ENCODE data around the gene UBAP1. TPM values are rescaled to one million over a fixed set of nuclear protein-coding genes. Genes with fewer than 3 reads are reported as not detected.
"Not testable (repeated sequence)": the region's sequence is repeated elsewhere in the genome, so short reads cannot be mapped to it uniquely, and the experiment has no call there.

The UBAP1 gene
- total RNA-seq, 2 donors from 2014 or later, result 41.2 to 44.8 TPM

DNA sequence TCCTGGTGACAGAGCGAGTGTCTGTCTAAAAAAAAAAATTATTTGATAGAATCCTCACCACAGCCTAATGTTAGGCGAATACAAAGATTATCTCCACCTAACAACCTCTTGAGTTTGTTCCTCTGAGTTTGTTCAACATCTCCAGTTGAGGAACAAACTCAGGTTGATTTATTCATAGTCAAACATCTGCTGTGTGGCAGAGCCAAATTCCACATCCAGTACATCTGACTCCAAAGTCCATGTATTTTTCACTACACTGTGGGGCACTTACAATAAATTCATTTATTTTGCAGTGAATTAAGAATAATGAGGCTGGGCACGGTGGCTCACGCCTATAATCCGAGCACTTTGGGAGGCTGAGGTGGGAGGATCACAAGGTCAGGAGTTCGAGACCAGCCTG lies 97.0 kb downstream of the UBAP1 start:
- Mint-ChIP-seq H3K27me3 (no peaks in the 10 kb centered on the region), H3K36me3 (no peaks in the 10 kb centered on the region), H3K27ac (no peak overlapping the region), H3K4me3 (no peak overlapping the region), H3K4me1 (ENCODE audit: low read depth in 2 of 2) (peaks cover 0 to 5% of the 10 kb centered on the region in 2 donors), H3K9me3 (no peaks in the 10 kb centered on the region)
- ATAC-seq, result no peak
- DNase-seq (ENCODE audit: low spot score), result no peak

DNA sequence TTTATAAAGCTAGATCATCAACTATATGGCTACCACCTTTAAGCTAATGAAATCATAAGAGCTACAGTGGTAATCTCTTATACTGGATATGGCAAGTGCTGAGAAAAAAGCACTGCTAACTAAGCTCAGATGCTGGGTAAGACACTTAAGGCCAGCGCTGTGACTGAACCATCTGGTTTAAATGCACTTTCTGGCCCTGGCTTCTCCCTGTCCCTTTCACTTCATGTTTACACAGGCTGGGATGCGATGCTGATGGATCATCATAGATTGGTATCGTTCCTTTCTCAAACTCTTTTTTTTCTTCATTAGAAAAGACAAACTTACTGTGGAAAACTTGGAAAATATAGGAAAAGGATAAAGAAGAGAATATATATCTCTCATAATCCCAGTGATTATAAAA lies 97.9 kb downstream of the UBAP1 start:
- ATAC-seq (no peak), DNase-seq (ENCODE audit: low spot score) (no peak)
- Mint-ChIP-seq H3K27me3 (no peaks in the 10 kb centered on the region), H3K27ac (no peak overlapping the region), H3K9me3 (no peaks in the 10 kb centered on the region), H3K36me3 (no peaks in the 10 kb centered on the region), H3K4me1 (ENCODE audit: low read depth in 2 of 2) (peaks cover 0 to 5% of the 10 kb centered on the region in 2 donors), H3K4me3 (no peak overlapping the region)

DNA sequence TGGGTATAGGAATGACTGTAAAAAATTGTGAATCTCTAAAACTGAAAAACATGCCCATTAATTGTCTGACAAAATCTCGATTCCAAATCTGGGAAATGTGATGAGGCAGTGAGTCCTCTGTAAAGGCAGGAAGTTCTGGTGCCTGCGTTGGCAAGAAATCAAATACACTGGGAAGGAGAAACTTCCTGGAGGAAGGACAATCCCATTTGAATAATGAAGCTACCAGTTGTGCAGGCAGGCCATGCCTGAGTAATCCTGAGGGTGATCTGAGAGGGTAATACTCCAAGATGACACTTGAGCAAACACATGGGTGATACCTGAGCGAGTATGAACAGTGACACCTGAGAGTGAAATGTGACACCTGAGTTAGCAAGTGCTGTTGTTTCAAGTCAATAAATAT lies 100.6 kb downstream of the UBAP1 start:
- H3K4me1 Mint-ChIP-seq (ENCODE audit: low read depth in 2 of 2), result peaks cover 0 to 5% of the 10 kb centered on the region in 2 donors
- H3K27me3 Mint-ChIP-seq, result no peaks in the 10 kb centered on the region
- DNase-seq (ENCODE audit: low spot score) (no peak), ATAC-seq (no peak)
- no peaks in the 10 kb centered on the region for H3K36me3 Mint-ChIP-seq
- no peak overlapping the region for H3K27ac Mint-ChIP-seq
- H3K4me3 Mint-ChIP-seq, result no peak overlapping the region
- no peaks in the 10 kb centered on the region for H3K9me3 Mint-ChIP-seq

DNA sequence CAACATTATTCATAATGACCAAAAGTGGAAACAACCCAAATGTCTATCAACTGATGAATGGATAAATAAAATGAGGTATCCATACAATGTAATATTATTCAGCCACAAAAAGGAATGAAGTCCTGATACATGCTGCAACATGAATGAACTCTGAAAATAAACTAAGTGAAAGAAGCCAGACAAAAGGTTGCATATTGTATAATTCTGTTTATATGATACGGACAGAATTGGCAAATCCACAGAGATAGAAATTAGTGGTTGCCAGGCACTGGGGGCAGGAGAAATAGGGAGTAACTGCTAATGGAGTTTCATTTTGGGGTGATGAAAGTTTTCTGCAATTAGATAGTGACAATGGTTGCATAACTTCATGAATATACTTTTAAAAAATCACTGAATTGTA lies 103.3 kb downstream of the UBAP1 start:
- H3K9me3 Mint-ChIP-seq, result no peaks in the 10 kb centered on the region
- ATAC-seq (no peak), DNase-seq (ENCODE audit: low spot score) (no peak)
- H3K27me3 Mint-ChIP-seq, result no peaks in the 10 kb centered on the region
- no peaks in the 10 kb centered on the region for H3K36me3 Mint-ChIP-seq
- no peak overlapping the region for H3K27ac Mint-ChIP-seq
- H3K4me3 Mint-ChIP-seq, result no peak overlapping the region
- peaks cover 0 to 5% of the 10 kb centered on the region in 2 donors for H3K4me1 Mint-ChIP-seq (ENCODE audit: low read depth in 2 of 2)

DNA sequence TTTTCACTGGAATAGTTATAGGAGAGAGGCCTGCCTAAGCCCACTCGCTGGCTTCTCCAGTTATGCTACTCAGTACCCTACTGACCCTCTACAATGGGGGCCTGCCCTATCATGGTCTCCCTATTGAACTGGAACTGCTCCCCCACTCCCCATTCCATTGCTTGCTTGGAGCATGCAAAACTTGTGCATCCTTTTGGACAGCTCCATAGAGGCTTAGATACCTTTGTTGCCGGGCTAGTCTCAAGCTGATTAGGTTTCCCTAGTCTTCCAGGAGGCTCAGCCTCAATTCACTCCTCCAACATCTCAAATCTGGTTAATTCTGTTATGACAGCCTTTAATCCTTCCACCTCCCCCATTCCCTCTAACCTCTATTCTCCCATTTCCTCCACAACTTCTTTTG lies 110.3 kb downstream of the UBAP1 start:
- Mint-ChIP-seq H3K27ac (no peak overlapping the region), H3K4me1 (ENCODE audit: low read depth in 2 of 2) (no peaks in the 10 kb centered on the region), H3K27me3 (no peaks in the 10 kb centered on the region), H3K9me3 (no peaks in the 10 kb centered on the region), H3K4me3 (no peak overlapping the region), H3K36me3 (no peaks in the 10 kb centered on the region)
- ATAC-seq, result no peak
- no peak for DNase-seq (ENCODE audit: low spot score)

DNA sequence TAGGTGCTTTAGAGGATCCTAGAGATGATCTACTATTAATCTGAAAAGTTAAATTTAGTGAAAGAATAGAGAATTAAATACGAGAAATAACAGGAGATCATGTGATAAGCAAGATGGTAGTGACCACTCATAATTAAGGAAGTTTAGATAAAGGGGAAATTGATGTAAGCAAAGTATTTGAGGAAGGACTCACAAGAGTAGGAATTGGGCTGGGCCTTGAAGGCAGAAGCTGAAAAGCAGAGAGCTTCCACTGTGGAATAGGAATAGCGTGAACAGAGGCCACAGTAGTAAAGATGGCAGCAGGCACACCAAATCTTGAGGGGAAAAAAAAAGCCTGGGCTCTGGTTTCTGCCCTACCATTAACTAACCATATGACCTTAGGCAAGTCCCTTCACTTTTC lies 112.2 kb downstream of the UBAP1 start:
- H3K4me1 Mint-ChIP-seq (ENCODE audit: low read depth in 2 of 2), result no peaks in the 10 kb centered on the region
- H3K27ac Mint-ChIP-seq, result no peak overlapping the region
- no peaks in the 10 kb centered on the region for H3K36me3 Mint-ChIP-seq
- H3K27me3 Mint-ChIP-seq, result no peaks in the 10 kb centered on the region
- H3K9me3 Mint-ChIP-seq, result no peaks in the 10 kb centered on the region
- H3K4me3 Mint-ChIP-seq, result no peak overlapping the region
- DNase-seq (ENCODE audit: low spot score) (no peak), ATAC-seq (no peak)

DNA sequence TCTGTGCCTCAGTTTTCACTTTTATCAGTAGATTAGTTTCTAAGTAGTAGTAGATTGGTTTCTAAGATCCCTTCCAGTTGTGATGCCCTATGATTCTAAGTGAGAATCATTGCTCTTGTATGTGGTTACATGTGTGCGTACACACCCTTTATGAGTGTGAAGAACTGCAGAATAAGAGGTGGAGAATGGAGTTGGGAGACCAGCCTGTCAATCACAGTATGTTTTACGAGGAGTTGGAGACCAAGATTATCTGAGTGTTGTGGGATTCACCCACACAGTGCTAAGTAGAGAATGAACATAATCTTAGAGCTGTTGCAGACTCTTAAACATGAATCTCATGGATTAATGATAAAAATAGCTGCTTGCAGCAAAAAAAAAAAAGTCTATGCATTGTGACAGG lies 112.6 kb downstream of the UBAP1 start:
- H3K4me3 Mint-ChIP-seq, result no peak overlapping the region
- no peaks in the 10 kb centered on the region for H3K27me3 Mint-ChIP-seq
- H3K36me3 Mint-ChIP-seq, result no peaks in the 10 kb centered on the region
- H3K27ac Mint-ChIP-seq, result no peak overlapping the region
- ATAC-seq, result no peak
- no peak for DNase-seq (ENCODE audit: low spot score)
- H3K9me3 Mint-ChIP-seq, result no peaks in the 10 kb centered on the region
- no peaks in the 10 kb centered on the region for H3K4me1 Mint-ChIP-seq (ENCODE audit: low read depth in 2 of 2)

DNA sequence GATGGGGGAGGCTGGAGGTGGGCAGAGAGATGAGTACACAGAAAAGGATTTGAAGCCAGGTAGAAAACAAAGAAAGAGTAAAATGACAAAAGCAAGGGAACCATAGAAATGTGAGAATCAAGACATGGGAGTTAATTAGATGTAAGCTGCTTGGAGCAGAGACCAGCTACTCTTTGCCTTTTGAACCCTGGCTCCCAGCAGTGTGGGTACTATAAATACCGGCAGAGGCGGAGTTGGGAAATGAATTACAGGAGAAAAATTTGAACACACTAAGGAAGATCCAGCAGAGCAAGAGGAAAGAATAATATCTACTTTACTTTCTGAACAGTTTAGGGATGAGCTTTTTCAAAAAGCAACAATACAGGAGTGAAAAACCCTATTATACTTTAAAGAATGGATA lies 113.7 kb downstream of the UBAP1 start:
- Mint-ChIP-seq H3K4me1 (ENCODE audit: low read depth in 2 of 2) (no peaks in the 10 kb centered on the region), H3K9me3 (no peaks in the 10 kb centered on the region), H3K27ac (no peak overlapping the region), H3K36me3 (no peaks in the 10 kb centered on the region), H3K27me3 (no peaks in the 10 kb centered on the region), H3K4me3 (no peak overlapping the region)
- ATAC-seq, result no peak
- DNase-seq (ENCODE audit: low spot score), result no peak

DNA sequence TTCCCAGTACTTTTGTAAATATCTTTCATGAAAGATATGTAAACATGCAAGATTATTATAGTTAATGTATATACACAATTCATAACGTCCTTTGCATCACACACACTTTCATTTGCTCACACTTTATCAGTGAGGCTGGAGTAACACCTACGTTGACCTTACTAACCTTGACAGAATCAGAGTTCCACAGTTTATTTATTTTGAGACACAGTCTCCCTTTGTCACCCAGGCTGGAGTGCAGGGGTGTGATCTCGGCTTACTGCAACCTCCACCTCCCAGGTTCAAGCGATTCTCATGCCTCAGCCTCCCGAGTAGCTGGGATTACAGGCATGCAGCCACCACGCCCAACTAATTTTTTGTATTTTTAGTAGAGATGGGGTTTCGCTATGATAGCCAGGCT lies 122.2 kb downstream of the UBAP1 start:
- not testable (repeated sequence) for H3K4me3 Mint-ChIP-seq; H3K4me1 Mint-ChIP-seq (ENCODE audit: low read depth in 2 of 2); H3K36me3 Mint-ChIP-seq; H3K27ac Mint-ChIP-seq; H3K9me3 Mint-ChIP-seq; H3K27me3 Mint-ChIP-seq; DNase-seq (ENCODE audit: low spot score); ATAC-seq

Other genes with a start within 250 kb of the UBAP1 start
- gene UBAP2, start 130.2 kb upstream of the UBAP1 start, total RNA-seq, result 10 to 100 TPM; 37.4 to 61.3 TPM
- gene DCAF12, start 52.3 kb upstream of the UBAP1 start, total RNA-seq, result 10 to 100 TPM; 36.5 to 54.8 TPM
- gene KIF24, start 150.2 kb downstream of the UBAP1 start, total RNA-seq, result 1 to 10 TPM; 3.4 to 8.7 TPM
- 10 to 100 TPM; 16.4 to 28.9 TPM for gene NUDT2, start 150.5 kb downstream of the UBAP1 start, total RNA-seq
- gene MYORG, start 197.9 kb downstream of the UBAP1 start, total RNA-seq, result 1 to 10 TPM; 1.1 to 4.6 TPM

Data from natural killer cell treated with Interleukin-12 subunit alpha and Interleukin-12 subunit beta and Interleukin-15 and Interleukin-18, amount 100 ng/mL, for 72 hours (primary cell).